ENCODE measurements around the gene MYF6.
"Not testable (repeated sequence)": the region's sequence is repeated elsewhere in the genome, so short reads cannot be mapped to it uniquely, and the experiment has no call there.

The MYF6 gene

GRCh38 chr12:80707126-80707829 is at the start of gene MYF6:
Gene MYF6, plus strand, starts transcription at chr12:80707634. Its CDS starts 86 bp downstream, at chr12:80707720.
- no peak for DNase-seq (ENCODE audit: low spot score)

GRCh38 chr12:80659512-80660063 is 47.8 kb upstream of the MYF6 start:
- no peak for DNase-seq (ENCODE audit: low spot score)

GRCh38 chr12:80662586-80662985 is 44.8 kb upstream of the MYF6 start:
- DNase-seq (ENCODE audit: low spot score) = no peak

- no peak for DNase-seq (ENCODE audit: low spot score)
Observed at GRCh38 chr12:80670214-80670613, 37.2 kb upstream of the MYF6 start.

GRCh38 chr12:80676042-80676636 is 31.3 kb upstream of the MYF6 start:
- not testable (repeated sequence) for DNase-seq (ENCODE audit: low spot score)

- DNase-seq (ENCODE audit: low spot score) = no peak
Observed at GRCh38 chr12:80676856-80677255, 30.6 kb upstream of the MYF6 start.

GRCh38 chr12:80677994-80678393 is 29.4 kb upstream of the MYF6 start:
- no peak for DNase-seq (ENCODE audit: low spot score)

- DNase-seq (ENCODE audit: low spot score) = no peak
Observed at GRCh38 chr12:80679346-80680131, 27.9 kb upstream of the MYF6 start.

- DNase-seq (ENCODE audit: low spot score) = no peak
Observed at GRCh38 chr12:80681287-80681686, 26.1 kb upstream of the MYF6 start.

GRCh38 chr12:80681786-80682185 is 25.6 kb upstream of the MYF6 start:
- no peak for DNase-seq (ENCODE audit: low spot score)

- no peak for DNase-seq (ENCODE audit: low spot score)
Observed at GRCh38 chr12:80684077-80684495, 23.3 kb upstream of the MYF6 start.

GRCh38 chr12:80690090-80690489 is 17.3 kb upstream of the MYF6 start:
- no peak for DNase-seq (ENCODE audit: low spot score)

GRCh38 chr12:80690513-80690912 is 16.9 kb upstream of the MYF6 start:
- DNase-seq (ENCODE audit: low spot score) = no peak

- DNase-seq (ENCODE audit: low spot score) = no peak
Observed at GRCh38 chr12:80692114-80692513, 15.3 kb upstream of the MYF6 start.

GRCh38 chr12:80697270-80697887 is 10.1 kb upstream of the MYF6 start:
- DNase-seq (ENCODE audit: low spot score) = no peak

- no peak for DNase-seq (ENCODE audit: low spot score)
Observed at GRCh38 chr12:80698256-80698655, 9.2 kb upstream of the MYF6 start.

- DNase-seq (ENCODE audit: low spot score) = no peak
Observed at GRCh38 chr12:80698847-80699542, 8.4 kb upstream of the MYF6 start.

- DNase-seq (ENCODE audit: low spot score) = no peak
Observed at GRCh38 chr12:80700327-80700726, 7.1 kb upstream of the MYF6 start.

GRCh38 chr12:80701388-80701787 is 6.0 kb upstream of the MYF6 start:
- DNase-seq (ENCODE audit: low spot score) = no peak

- DNase-seq (ENCODE audit: low spot score) = no peak
Observed at GRCh38 chr12:80702889-80703805, 4.3 kb upstream of the MYF6 start.

GRCh38 chr12:80704420-80704819 is 3.0 kb upstream of the MYF6 start:
- no peak for DNase-seq (ENCODE audit: low spot score)

Measured in germinal center (tissue), 1 donor.